ENCODE measurements around the gene CENPB. TPM values are rescaled to one million over a fixed set of nuclear protein-coding genes. Genes with fewer than 3 reads are reported as not detected.
A peak's percentile ranks its signal among the peaks of the same experiment; 100 is the strongest.

The CENPB gene
- polyA plus RNA-seq, 1 donor (not counting 4 experiments of a cell fraction or from before 2014, with no cell fraction given): 18.1 TPM

- Histone ChIP-seq H3K9ac (ENCODE audit: control insufficient read depth, extremely low read depth, insufficient read depth, low read length) (no peak overlapping the region), H3K9me3 (ENCODE audit: control insufficient read depth, low read depth, low read length) (no peaks in the 10 kb centered on the region), H3K27ac (ENCODE audit: control insufficient read depth, insufficient read depth, low read length) (no peak overlapping the region), H3K27me3 (ENCODE audit: control insufficient read depth, extremely low read depth, insufficient read depth, low read length) (peaks cover 45% of the 10 kb centered on the region), H2AFZ (ENCODE audit: control insufficient read depth, low read length) (peak overlapping the region; percentile 6), H3K4me3 (ENCODE audit: control insufficient read depth in 2 of 3, extremely low read depth in 1 of 3, insufficient read depth in 2 of 3, low read depth in 1 of 3, low read length in 3 of 3) (peak overlapping the region in 2 of 3 experiments; percentile 38 to 57), H3K4me2 (ENCODE audit: control insufficient read depth, extremely low read depth, insufficient read depth, low read depth, low read length) (peak overlapping the region; percentile 66), H3K79me2 (ENCODE audit: control insufficient read depth, insufficient read depth, low read length) (no peaks in the 10 kb centered on the region), H3K4me1 (ENCODE audit: control insufficient read depth, extremely low read depth, insufficient read depth, low read length) (peaks cover 16% of the 10 kb centered on the region), H4K20me1 (ENCODE audit: control insufficient read depth, extremely low read depth, insufficient read depth, low read length) (peaks cover 7% of the 10 kb centered on the region), H3K36me3 (ENCODE audit: control insufficient read depth in 2 of 2, extremely low read depth in 1 of 2, insufficient read depth in 2 of 2, low read length in 2 of 2) (no peaks in the 10 kb centered on the region), H3K9me1 (ENCODE audit: control insufficient read depth, extremely low read depth, insufficient read depth, low read length) (no peaks in the 10 kb centered on the region)
- dilution Hi-C loops (cut with MboI; ENCODE audit: extremely low pct_ligation_motif_present, low sequenced_read_pairs): no loop called here
- no peak for FAIRE-seq
- DNase-seq (ENCODE audit: low read depth, low spot score): no peak
- TF ChIP-seq CTCF (optimal IDR thresholded peaks at IDR 0.05 in 1 of 3, IDR thresholded peaks at IDR 0.05 in 1 of 3, conservative IDR thresholded peaks at IDR 0.05 in 1 of 3; ENCODE audit: extremely low read depth in 1 of 3, insufficient read depth in 2 of 3, low read length in 3 of 3): peak; percentile 68 to 83 (median 69)
- TF ChIP-seq EZH2 (IDR thresholded peaks at IDR 0.05; ENCODE audit: low read length): no peak
These were observed 36.6 kb downstream of the CENPB start for GRCh38 chr20:3749689-3750531.

GRCh38 chr20:3749087-3749688 lies 37.4 kb downstream of the CENPB start:
- H3K4me3 ChIP-seq (ENCODE audit: control insufficient read depth in 2 of 3, extremely low read depth in 1 of 3, insufficient read depth in 2 of 3, low read depth in 1 of 3, low read length in 3 of 3): no peak overlapping the region
- peaks cover 16% of the 10 kb centered on the region for H3K4me1 ChIP-seq (ENCODE audit: control insufficient read depth, extremely low read depth, insufficient read depth, low read length)
- H3K9me3 ChIP-seq (ENCODE audit: control insufficient read depth, low read depth, low read length): no peaks in the 10 kb centered on the region
- H3K4me2 ChIP-seq (ENCODE audit: control insufficient read depth, extremely low read depth, insufficient read depth, low read depth, low read length): peak overlapping the region; percentile 66
- peaks cover 45% of the 10 kb centered on the region for H3K27me3 ChIP-seq (ENCODE audit: control insufficient read depth, extremely low read depth, insufficient read depth, low read length)
- H3K27ac ChIP-seq (ENCODE audit: control insufficient read depth, insufficient read depth, low read length): no peak overlapping the region
- H4K20me1 ChIP-seq (ENCODE audit: control insufficient read depth, extremely low read depth, insufficient read depth, low read length): peaks cover 7% of the 10 kb centered on the region
- dilution Hi-C loops (cut with MboI; ENCODE audit: extremely low pct_ligation_motif_present, low sequenced_read_pairs): no loop called here
- H3K36me3 ChIP-seq (ENCODE audit: control insufficient read depth in 2 of 2, extremely low read depth in 1 of 2, insufficient read depth in 2 of 2, low read length in 2 of 2): no peaks in the 10 kb centered on the region
- no peaks in the 10 kb centered on the region for H3K79me2 ChIP-seq (ENCODE audit: control insufficient read depth, insufficient read depth, low read length)
- H3K9me1 ChIP-seq (ENCODE audit: control insufficient read depth, extremely low read depth, insufficient read depth, low read length): no peaks in the 10 kb centered on the region
- H3K9ac ChIP-seq (ENCODE audit: control insufficient read depth, extremely low read depth, insufficient read depth, low read length): no peak overlapping the region
- DNase-seq (ENCODE audit: low read depth, low spot score) (no peak), FAIRE-seq (no peak)
- TF ChIP-seq CTCF (optimal IDR thresholded peaks at IDR 0.05 in 1 of 3, IDR thresholded peaks at IDR 0.05 in 1 of 3, conservative IDR thresholded peaks at IDR 0.05 in 1 of 3; ENCODE audit: extremely low read depth in 1 of 3, insufficient read depth in 2 of 3, low read length in 3 of 3): no peak
- TF ChIP-seq EZH2 (IDR thresholded peaks at IDR 0.05; ENCODE audit: low read length): no peak
- H2AFZ ChIP-seq (ENCODE audit: control insufficient read depth, low read length): peak overlapping the region; percentile 6

Measured in keratinocyte (primary cell).